ENCODE data around the gene TRIM71.

TRIM71 gene

GRCh38 chr3:32820430-32820829 is 2.6 kb downstream of the TRIM71 start:
- Histone ChIP-seq H3K4me3 (ENCODE audit: insufficient read depth in 1 of 2, low read depth in 1 of 2, low read length in 2 of 2) (no peak overlapping the region), H3K23ac (ENCODE audit: low read length in 2 of 2) (no peak overlapping the region), H3K9ac (ENCODE audit: low read length) (no peak overlapping the region), H2BK12ac (ENCODE audit: low read length in 2 of 2) (no peak overlapping the region), H3K27me3 (ENCODE audit: control insufficient read depth in 1 of 2, insufficient read depth in 1 of 2, low read length in 2 of 2) (peaks cover 71 to 79% of the 10 kb centered on the region in 2 experiments), H3K4me1 (ENCODE audit: control insufficient read depth, insufficient read depth, low read depth, low read length) (peaks cover 30% of the 10 kb centered on the region), H3K4me2 (ENCODE audit: low read length, poor library complexity, severe bottlenecking) (no peak overlapping the region), H2AFZ (ENCODE audit: low read depth, low read length) (no peak overlapping the region), H2AK5ac (ENCODE audit: low read length, severe bottlenecking) (no peak overlapping the region), H3K27ac (ENCODE audit: low read length, poor library complexity, severe bottlenecking) (no peak overlapping the region), H3K79me1 (replicated peaks; ENCODE audit: low read length, poor library complexity, severe bottlenecking) (no peaks in the 10 kb centered on the region), H2BK15ac (ENCODE audit: low read depth, poor library complexity, severe bottlenecking) (no peak overlapping the region), H3K4ac (ENCODE audit: low read depth in 1 of 2, low read length in 2 of 2) (no peak overlapping the region), H2BK120ac (ENCODE audit: low read depth, low read length) (no peak overlapping the region), H3K18ac (ENCODE audit: low read depth in 1 of 2, low read length in 2 of 2) (no peak overlapping the region), H3K14ac (ENCODE audit: low read length in 2 of 2) (no peak overlapping the region), H4K91ac (ENCODE audit: low read length) (no peak overlapping the region), H3K9me3 (ENCODE audit: control insufficient read depth, low read length) (peaks cover 10% of the 10 kb centered on the region), H4K8ac (ENCODE audit: low read length) (no peak overlapping the region), H3K36me3 (ENCODE audit: control insufficient read depth in 1 of 2, insufficient read depth in 2 of 2, low read depth in 1 of 2, low read length in 2 of 2) (peaks cover 0 to 10% of the 10 kb centered on the region in 2 experiments), H2BK5ac (ENCODE audit: low read depth, low read length, poor library complexity, severe bottlenecking) (no peak overlapping the region)
- 8% methylated on average over 1 of the region's 2 CpGs for WGBS
- DNase-seq: no peak

- no peak overlapping the region for H3K27ac ChIP-seq (ENCODE audit: low read length, poor library complexity, severe bottlenecking)
- no peak for DNase-seq
- no peak overlapping the region for H4K8ac ChIP-seq (ENCODE audit: low read length)
- no peak overlapping the region for H3K23ac ChIP-seq (ENCODE audit: low read length in 2 of 2)
- H3K14ac ChIP-seq (ENCODE audit: low read length in 2 of 2): no peak overlapping the region
- H3K4me1 ChIP-seq (ENCODE audit: control insufficient read depth, insufficient read depth, low read depth, low read length): peaks cover 28% of the 10 kb centered on the region
- no peak overlapping the region for H3K18ac ChIP-seq (ENCODE audit: low read depth in 1 of 2, low read length in 2 of 2)
- H3K27me3 ChIP-seq (ENCODE audit: control insufficient read depth in 1 of 2, insufficient read depth in 1 of 2, low read length in 2 of 2): peaks cover 69 to 74% of the 10 kb centered on the region in 2 experiments
- no peaks in the 10 kb centered on the region for H3K79me1 ChIP-seq (replicated peaks; ENCODE audit: low read length, poor library complexity, severe bottlenecking)
- H3K4ac ChIP-seq (ENCODE audit: low read depth in 1 of 2, low read length in 2 of 2): no peak overlapping the region
- WGBS: 23% methylated on average over 8 of the region's 12 CpGs
- H2AFZ ChIP-seq (ENCODE audit: low read depth, low read length): no peak overlapping the region
- H3K9me3 ChIP-seq (ENCODE audit: control insufficient read depth, low read length): peaks cover 10% of the 10 kb centered on the region
- H3K9ac ChIP-seq (ENCODE audit: low read length): no peak overlapping the region
- H2BK12ac ChIP-seq (ENCODE audit: low read length in 2 of 2): no peak overlapping the region
- peak overlapping the region; percentile 78 for H3K4me2 ChIP-seq (ENCODE audit: low read length, poor library complexity, severe bottlenecking)
- no peak overlapping the region for H2BK5ac ChIP-seq (ENCODE audit: low read depth, low read length, poor library complexity, severe bottlenecking)
- peaks cover 0 to 10% of the 10 kb centered on the region in 2 experiments for H3K36me3 ChIP-seq (ENCODE audit: control insufficient read depth in 1 of 2, insufficient read depth in 2 of 2, low read depth in 1 of 2, low read length in 2 of 2)
- no peak overlapping the region for H2BK120ac ChIP-seq (ENCODE audit: low read depth, low read length)
- no peak overlapping the region for H4K91ac ChIP-seq (ENCODE audit: low read length)
- no peak overlapping the region for H2AK5ac ChIP-seq (ENCODE audit: low read length, severe bottlenecking)
- no peak overlapping the region for H2BK15ac ChIP-seq (ENCODE audit: low read depth, poor library complexity, severe bottlenecking)
- H3K4me3 ChIP-seq (ENCODE audit: insufficient read depth in 1 of 2, low read depth in 1 of 2, low read length in 2 of 2): no peak overlapping the region
These were observed 3.3 kb downstream of the TRIM71 start for GRCh38 chr3:32820971-32821685.

- no peak overlapping the region for H2AFZ ChIP-seq (ENCODE audit: low read depth, low read length)
- no peak overlapping the region for H2BK15ac ChIP-seq (ENCODE audit: low read depth, poor library complexity, severe bottlenecking)
- no peak overlapping the region for H3K18ac ChIP-seq (ENCODE audit: low read depth in 1 of 2, low read length in 2 of 2)
- H3K4me2 ChIP-seq (ENCODE audit: low read length, poor library complexity, severe bottlenecking): peak overlapping the region; percentile 78
- H3K27ac ChIP-seq (ENCODE audit: low read length, poor library complexity, severe bottlenecking): no peak overlapping the region
- peaks cover 26% of the 10 kb centered on the region for H3K4me1 ChIP-seq (ENCODE audit: control insufficient read depth, insufficient read depth, low read depth, low read length)
- no peak overlapping the region for H3K14ac ChIP-seq (ENCODE audit: low read length in 2 of 2)
- H2BK5ac ChIP-seq (ENCODE audit: low read depth, low read length, poor library complexity, severe bottlenecking): no peak overlapping the region
- WGBS: 9% methylated on average over 38 of the region's 44 CpGs
- H3K9ac ChIP-seq (ENCODE audit: low read length): no peak overlapping the region
- DNase-seq: no peak
- H3K4ac ChIP-seq (ENCODE audit: low read depth in 1 of 2, low read length in 2 of 2): no peak overlapping the region
- H4K8ac ChIP-seq (ENCODE audit: low read length): no peak overlapping the region
- no peak overlapping the region for H4K91ac ChIP-seq (ENCODE audit: low read length)
- H3K36me3 ChIP-seq (ENCODE audit: control insufficient read depth in 1 of 2, insufficient read depth in 2 of 2, low read depth in 1 of 2, low read length in 2 of 2): peaks cover 0 to 10% of the 10 kb centered on the region in 2 experiments
- H3K23ac ChIP-seq (ENCODE audit: low read length in 2 of 2): peak overlapping the region in 1 of 2 experiments; percentile 18
- no peak overlapping the region for H2BK120ac ChIP-seq (ENCODE audit: low read depth, low read length)
- H2AK5ac ChIP-seq (ENCODE audit: low read length, severe bottlenecking): no peak overlapping the region
- H2BK12ac ChIP-seq (ENCODE audit: low read length in 2 of 2): no peak overlapping the region
- no peaks in the 10 kb centered on the region for H3K79me1 ChIP-seq (replicated peaks; ENCODE audit: low read length, poor library complexity, severe bottlenecking)
- peaks cover 67 to 71% of the 10 kb centered on the region in 2 experiments for H3K27me3 ChIP-seq (ENCODE audit: control insufficient read depth in 1 of 2, insufficient read depth in 1 of 2, low read length in 2 of 2)
- H3K9me3 ChIP-seq (ENCODE audit: control insufficient read depth, low read length): peaks cover 10% of the 10 kb centered on the region
- H3K4me3 ChIP-seq (ENCODE audit: insufficient read depth in 1 of 2, low read depth in 1 of 2, low read length in 2 of 2): no peak overlapping the region
These were observed 4.0 kb downstream of the TRIM71 start for GRCh38 chr3:32821686-32822296.

- no peak overlapping the region for H3K4me3 ChIP-seq (ENCODE audit: insufficient read depth in 1 of 2, low read depth in 1 of 2, low read length in 2 of 2)
- no peak overlapping the region for H3K9ac ChIP-seq (ENCODE audit: low read length)
- peaks cover 16% of the 10 kb centered on the region for H3K4me1 ChIP-seq (ENCODE audit: control insufficient read depth, insufficient read depth, low read depth, low read length)
- H4K8ac ChIP-seq (ENCODE audit: low read length): no peak overlapping the region
- H3K27ac ChIP-seq (ENCODE audit: low read length, poor library complexity, severe bottlenecking): no peak overlapping the region
- H3K23ac ChIP-seq (ENCODE audit: low read length in 2 of 2): no peak overlapping the region
- H3K18ac ChIP-seq (ENCODE audit: low read depth in 1 of 2, low read length in 2 of 2): no peak overlapping the region
- no peak overlapping the region for H4K91ac ChIP-seq (ENCODE audit: low read length)
- H3K27me3 ChIP-seq (ENCODE audit: control insufficient read depth in 1 of 2, insufficient read depth in 1 of 2, low read length in 2 of 2): peaks cover 62 to 68% of the 10 kb centered on the region in 2 experiments
- no peak overlapping the region for H3K4ac ChIP-seq (ENCODE audit: low read depth in 1 of 2, low read length in 2 of 2)
- no peak overlapping the region for H3K14ac ChIP-seq (ENCODE audit: low read length in 2 of 2)
- H3K36me3 ChIP-seq (ENCODE audit: control insufficient read depth in 1 of 2, insufficient read depth in 2 of 2, low read depth in 1 of 2, low read length in 2 of 2): peaks cover 0 to 10% of the 10 kb centered on the region in 2 experiments
- H2BK15ac ChIP-seq (ENCODE audit: low read depth, poor library complexity, severe bottlenecking): no peak overlapping the region
- H2AK5ac ChIP-seq (ENCODE audit: low read length, severe bottlenecking): no peak overlapping the region
- H2BK120ac ChIP-seq (ENCODE audit: low read depth, low read length): no peak overlapping the region
- H3K4me2 ChIP-seq (ENCODE audit: low read length, poor library complexity, severe bottlenecking): no peak overlapping the region
- no peak overlapping the region for H2BK5ac ChIP-seq (ENCODE audit: low read depth, low read length, poor library complexity, severe bottlenecking)
- no peaks in the 10 kb centered on the region for H3K79me1 ChIP-seq (replicated peaks; ENCODE audit: low read length, poor library complexity, severe bottlenecking)
- no peak overlapping the region for H2BK12ac ChIP-seq (ENCODE audit: low read length in 2 of 2)
- no peak overlapping the region for H2AFZ ChIP-seq (ENCODE audit: low read depth, low read length)
- DNase-seq: no peak
- peaks cover 10% of the 10 kb centered on the region for H3K9me3 ChIP-seq (ENCODE audit: control insufficient read depth, low read length)
- 77% methylated on average over 4 of the region's 5 CpGs for WGBS
These were observed 5.1 kb downstream of the TRIM71 start for GRCh38 chr3:32822609-32823498.
